Transverse colon (tissue), 4 donors: ENCODE data around the gene REL. TPM values are rescaled to one million over a fixed set of nuclear protein-coding genes. Genes with fewer than 3 reads are reported as not detected.
"Not testable (repeated sequence)": the region's sequence is repeated elsewhere in the genome, so short reads cannot be mapped to it uniquely, and the experiment has no call there.

Experiments
- DNase-seq: peaks from one replicate; pipeline ENCODE4 v3.0.0-alpha.2; 2019
- H3K27ac ChIP-seq, 4 donors: fragments of 200-600 bp; sonication (generic); 2 replicates each; pipeline ENCODE4 v1.5.1; 2016 to 2018; ENCODE audit warnings: inconsistent platforms in 4 of 4
- H3K27me3 ChIP-seq: fragments of 200-600 bp; sonication (generic); 2 replicates; pipeline ENCODE4 v1.5.1; 2017; ENCODE audit warnings: inconsistent platforms
- H3K36me3 ChIP-seq, 4 donors: fragments of 200-600 bp; sonication (generic); 2 replicates each; pipeline ENCODE4 v1.5.1; 2017 to 2019; ENCODE audit warnings: inconsistent platforms in 4 of 4
- H3K4me1 ChIP-seq, 4 donors: fragments of 200-600 bp; sonication (generic); 2 replicates each; pipeline ENCODE4 v1.5.1; 2017 to 2020; ENCODE audit warnings: inconsistent platforms in 4 of 4
- H3K4me3 ChIP-seq, 4 donors: fragments of 200-600 bp; sonication (generic); 1 replicate in 1 of 4; 2 replicates in 3 of 4; pipeline versions ENCODE4 v1.5.1 to v1.6.1; 2017 to 2019; ENCODE audit warnings: inconsistent platforms in 4 of 4
- H3K9me3 ChIP-seq, 2 donors: fragments of 200-600 bp; sonication (generic); 2 replicates each; pipeline ENCODE4 v1.5.1; 2017 to 2019; ENCODE audit warnings: inconsistent platforms in 2 of 2
- CTCF ChIP-seq, 5 experiments: fragments of 200-600 bp in 3 of 5; fragments of 450-650 bp in 2 of 5; sonication (generic) in 3 of 5; IDR thresholded peaks; 1 replicate in 2 of 5; 2 replicates in 3 of 5; pipeline ENCODE4 v1.5.1; 2016 to 2017; ENCODE audit warnings: antibody characterized with exemption in 5 of 5, inconsistent platforms in 3 of 5, mild to moderate bottlenecking in 2 of 5, moderate library complexity in 1 of 5
- EP300 ChIP-seq: sonication (generic); formaldehyde crosslinking; IDR thresholded peaks from one replicate; pipeline ENCODE4 v1.6.1; 2017; ENCODE audit warnings: antibody characterized with exemption, low read depth
- POLR2A ChIP-seq: fragments of 450-650 bp; IDR thresholded peaks from one replicate; pipeline ENCODE4 v1.6.1; 2016; ENCODE audit warnings: antibody characterized with exemption, mild to moderate bottlenecking, moderate library complexity
- POLR2AphosphoS5 ChIP-seq, 3 donors: sonication (generic); formaldehyde crosslinking; IDR thresholded peaks; one replicate each; pipeline ENCODE4 v1.6.1; 2016; ENCODE audit warnings: antibody characterized with exemption in 3 of 3
- WGBS, 2 donors: methylation state at CpG; one replicate each; pipeline ENCODE4 v1.1.5; 2018; ENCODE audit warnings: low coverage in 1 of 2; 5-methylcytosine and 5-hydroxymethylcytosine counted together
- in situ Hi-C, 4 donors: fragments of 200-750 bp; cut with MboI; loops; one replicate each; pipeline versions ENCODE4 v1.15.0 to v1.15.1; 2017; ENCODE audit warnings: low sequenced_read_pairs in 3 of 4, low pct_ligation_motif_present in 1 of 4, low pct_unique_long_range_greater_than_20kb in 1 of 4
- intact Hi-C: fragments of 100-400 bp; cut with DNase I; formaldehyde crosslinking; loops from one replicate; pipeline ENCODE4 v1.15.1; 2023; ENCODE audit warnings: low total_unique reads
- total RNA-seq, 4 donors: library from RNA; depleted of rRNA; stranded (reverse); fragments of >200 nt; gene quantifications; one replicate each; pipeline ENCODE4 v1.1.0, GENCODE V29; 2016

The REL gene
- total RNA-seq, 4 donors from 2014 or later, result 6.2 to 29.5 (median 14.9) TPM

DNA sequence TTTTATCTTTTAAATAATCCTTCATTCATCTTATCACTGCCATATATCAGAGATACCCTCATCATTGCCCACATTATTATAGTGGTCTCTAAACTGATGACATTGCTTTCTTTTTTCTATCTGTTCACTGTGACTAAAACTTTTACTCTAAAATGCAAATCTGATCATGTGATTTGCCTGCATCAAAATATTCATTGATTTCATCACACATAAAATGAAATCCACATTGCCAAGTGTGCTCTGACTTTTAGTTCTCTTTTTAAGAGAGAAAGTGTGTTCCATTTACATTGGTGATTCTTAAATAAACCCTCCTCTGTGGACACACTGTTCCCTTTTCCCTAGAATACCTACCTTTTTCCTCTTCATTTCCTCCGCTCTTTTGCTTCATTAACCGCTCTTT is 7.5 kb downstream of the REL start:
- peaks cover 0 to 36% (median 21%) of the 10 kb centered on the region in 4 donors for H3K4me1 ChIP-seq
- no peaks in the 10 kb centered on the region for H3K9me3 ChIP-seq
- no peak for TF ChIP-seq POLR2A
- TF ChIP-seq EP300, result no peak
- TF ChIP-seq CTCF (IDR thresholded peaks at IDR 0.05), result no peak
- TF ChIP-seq POLR2AphosphoS5 (IDR thresholded peaks at IDR 0.05), result no peak
- intact Hi-C loops, result loop anchor here (10.0 kb wide), 1 partner anchor 126 kb away; the partner anchor contains the start of genes PEX13 and PUS10
- DNase-seq, result no peak
- 95 to 97% methylated on average over 2 of the region's 2 CpGs for WGBS, 2 donors
- no peaks in the 10 kb centered on the region for H3K27me3 ChIP-seq
- no peak overlapping the region for H3K4me3 ChIP-seq
- peaks cover 0 to 13% (median 3%) of the 10 kb centered on the region in 4 donors for H3K36me3 ChIP-seq
- in situ Hi-C loops, result no loop called here
- H3K27ac ChIP-seq, result no peak overlapping the region

DNA sequence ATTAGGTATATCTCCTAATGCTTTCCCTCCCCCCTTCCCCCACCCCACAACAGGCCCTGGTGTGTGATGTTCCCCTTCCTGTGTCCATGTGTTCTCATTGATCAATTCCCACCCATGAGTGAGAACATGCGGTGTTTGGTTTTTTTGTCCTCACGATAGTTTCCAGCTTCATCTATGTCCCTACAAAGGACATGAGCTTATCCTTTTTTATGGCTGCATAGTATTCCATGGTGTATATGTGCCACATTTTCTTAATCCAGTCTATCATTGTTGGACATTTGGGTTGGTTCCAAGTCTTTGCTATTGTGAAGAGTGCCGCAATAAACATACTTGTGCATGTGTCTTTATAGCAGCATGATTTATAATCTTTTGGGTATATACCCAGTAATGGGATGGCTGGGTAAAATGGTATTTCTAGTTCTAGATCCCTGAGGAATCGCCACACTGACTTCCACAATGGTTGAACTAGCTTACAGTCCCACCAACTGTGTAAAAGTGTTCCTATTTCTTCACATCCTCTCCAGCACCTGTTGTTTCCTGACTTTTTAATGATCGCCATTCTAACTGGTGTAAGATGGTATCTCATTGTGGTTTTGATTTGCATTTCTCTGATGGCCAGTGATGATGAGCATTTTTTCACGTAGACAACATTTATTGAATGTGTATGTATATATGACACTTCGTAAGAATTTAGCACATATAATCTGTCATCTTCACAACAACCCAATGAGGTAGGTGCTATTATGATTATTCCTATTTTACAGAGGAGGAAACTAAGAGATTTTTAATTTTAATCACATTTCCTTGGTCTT is 8.4 kb downstream of the REL start:
- WGBS, 2 donors, result 94 to 98% methylated on average over 7 of the region's 7 CpGs
- Histone ChIP-seq H3K36me3 (peaks cover 0 to 18% (median 7%) of the 10 kb centered on the region in 4 donors), H3K4me1 (peaks cover 0 to 29% (median 15%) of the 10 kb centered on the region in 4 donors)

DNA sequence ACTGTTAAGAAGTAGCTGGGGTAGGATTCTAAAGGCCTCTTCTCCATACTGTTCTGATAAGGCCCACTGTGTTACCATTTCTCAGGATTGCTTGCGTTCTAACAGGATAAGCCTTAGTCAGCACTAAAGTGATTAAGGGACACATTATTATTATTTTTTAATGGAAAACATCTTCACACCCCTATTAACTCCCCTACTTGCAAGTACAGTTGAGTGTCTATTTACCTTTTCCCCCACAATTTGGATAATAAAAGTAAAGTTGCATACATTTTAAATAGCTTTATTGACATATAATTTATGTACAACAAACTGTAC is 9.0 kb downstream of the REL start:
- 92 to 96% methylated on average over 1 of the region's 1 CpG for WGBS, 2 donors

More for the DNA sequence above, 8.4 kb downstream of the REL start:
- H3K9me3 ChIP-seq, H3K27me3 ChIP-seq, H3K4me3 ChIP-seq, in situ Hi-C loops, DNase-seq, H3K27ac ChIP-seq: not testable (repeated sequence)
- intact Hi-C loops, result loop anchor here (10.0 kb wide), 1 partner anchor 125 kb away; the partner anchor contains the start of genes PEX13 and PUS10

GRCh38 chr2:60891180-60891579 is 9.8 kb downstream of the REL start:
- H3K4me3 ChIP-seq, result no peak overlapping the region
- intact Hi-C loops (no loop called here), in situ Hi-C loops (no loop called here)

More for the DNA sequence above, 9.0 kb downstream of the REL start:
- H3K27me3 ChIP-seq, result no peaks in the 10 kb centered on the region
- H3K9me3 ChIP-seq, result no peaks in the 10 kb centered on the region
- no peak for TF ChIP-seq POLR2A
- TF ChIP-seq POLR2AphosphoS5 (IDR thresholded peaks at IDR 0.05), result no peak
- no peak for TF ChIP-seq CTCF (IDR thresholded peaks at IDR 0.05)
- TF ChIP-seq EP300, result no peak
- no peak overlapping the region for H3K27ac ChIP-seq
- in situ Hi-C loops, result no loop called here
- no peak overlapping the region for H3K4me3 ChIP-seq
- DNase-seq, result no peak
- H3K4me1 ChIP-seq, result peaks cover 0 to 24% (median 9%) of the 10 kb centered on the region in 4 donors
- intact Hi-C loops, result no loop called here
- peaks cover 0 to 23% (median 7%) of the 10 kb centered on the region in 4 donors for H3K36me3 ChIP-seq

More at GRCh38 chr2:60891180-60891579, 9.8 kb downstream of the REL start:
- Histone ChIP-seq H3K27me3 (no peaks in the 10 kb centered on the region), H3K36me3 (peaks cover 0 to 32% (median 11%) of the 10 kb centered on the region in 4 donors), H3K4me1 (peaks cover 0 to 15% (median 3%) of the 10 kb centered on the region in 4 donors), H3K9me3 (no peaks in the 10 kb centered on the region), H3K27ac (no peak overlapping the region)
- WGBS, 2 donors, result 56 to 70% methylated on average over 3 of the region's 3 CpGs
- TF ChIP-seq EP300 (no peak), POLR2A (no peak), CTCF (IDR thresholded peaks at IDR 0.05) (no peak), POLR2AphosphoS5 (IDR thresholded peaks at IDR 0.05) (no peak)
- no peak for DNase-seq
